ENCODE results near the gene TRIM5.
"Not testable (repeated sequence)": the region's sequence is repeated elsewhere in the genome, so short reads cannot be mapped to it uniquely, and the experiment has no call there.

The TRIM5 gene

GRCh38 chr11:5684646-5685362, at the start of gene TRIM5:
TRIM5 (minus strand) TSS chr11:5685074; CDS start chr11:5680177, 4,897 bp downstream.
- in situ Hi-C loops (cut with MboI; ENCODE audit: low sequenced_read_pairs) = no loop called here

- in situ Hi-C loops (cut with MboI; ENCODE audit: low sequenced_read_pairs) = no loop called here
Measured at GRCh38 chr11:5727691-5728090, 42.8 kb upstream of the TRIM5 start.

- in situ Hi-C loops (cut with MboI; ENCODE audit: low sequenced_read_pairs) = no loop called here
Measured at GRCh38 chr11:5726351-5726750, 41.5 kb upstream of the TRIM5 start.

- in situ Hi-C loops (cut with MboI; ENCODE audit: low sequenced_read_pairs) = no loop called here
Measured at GRCh38 chr11:5722622-5723021, 37.7 kb upstream of the TRIM5 start.

- in situ Hi-C loops (cut with MboI; ENCODE audit: low sequenced_read_pairs) = no loop called here
Measured at GRCh38 chr11:5719703-5720495, 35.0 kb upstream of the TRIM5 start.

GRCh38 chr11:5716518-5716917, 31.6 kb upstream of the TRIM5 start:
- in situ Hi-C loops (cut with MboI; ENCODE audit: low sequenced_read_pairs) = not testable (repeated sequence)

GRCh38 chr11:5713695-5714094, 28.8 kb upstream of the TRIM5 start:
- in situ Hi-C loops (cut with MboI; ENCODE audit: low sequenced_read_pairs) = no loop called here

GRCh38 chr11:5712507-5712906, 27.6 kb upstream of the TRIM5 start:
- in situ Hi-C loops (cut with MboI; ENCODE audit: low sequenced_read_pairs) = no loop called here

- in situ Hi-C loops (cut with MboI; ENCODE audit: low sequenced_read_pairs) = no loop called here
Measured at GRCh38 chr11:5705688-5706087, 20.8 kb upstream of the TRIM5 start.

- in situ Hi-C loops (cut with MboI; ENCODE audit: low sequenced_read_pairs) = no loop called here
Measured at GRCh38 chr11:5703741-5704536, 19.1 kb upstream of the TRIM5 start.

- in situ Hi-C loops (cut with MboI; ENCODE audit: low sequenced_read_pairs) = no loop called here
Measured at GRCh38 chr11:5701055-5701577, 16.2 kb upstream of the TRIM5 start.

GRCh38 chr11:5700421-5701054, 15.7 kb upstream of the TRIM5 start:
- in situ Hi-C loops (cut with MboI; ENCODE audit: low sequenced_read_pairs) = no loop called here

GRCh38 chr11:5698281-5698680, 13.4 kb upstream of the TRIM5 start:
- in situ Hi-C loops (cut with MboI; ENCODE audit: low sequenced_read_pairs) = no loop called here

GRCh38 chr11:5696210-5696609, 11.3 kb upstream of the TRIM5 start:
- in situ Hi-C loops (cut with MboI; ENCODE audit: low sequenced_read_pairs) = no loop called here

GRCh38 chr11:5695580-5695979, 10.7 kb upstream of the TRIM5 start:
- in situ Hi-C loops (cut with MboI; ENCODE audit: low sequenced_read_pairs) = no loop called here

GRCh38 chr11:5694642-5695041, 9.8 kb upstream of the TRIM5 start:
- in situ Hi-C loops (cut with MboI; ENCODE audit: low sequenced_read_pairs) = no loop called here

GRCh38 chr11:5691964-5692361, 7.1 kb upstream of the TRIM5 start:
- in situ Hi-C loops (cut with MboI; ENCODE audit: low sequenced_read_pairs) = no loop called here

- in situ Hi-C loops (cut with MboI; ENCODE audit: low sequenced_read_pairs) = not testable (repeated sequence)
Measured at GRCh38 chr11:5691238-5691963, 6.5 kb upstream of the TRIM5 start.

GRCh38 chr11:5690736-5691135, 5.9 kb upstream of the TRIM5 start:
- in situ Hi-C loops (cut with MboI; ENCODE audit: low sequenced_read_pairs) = no loop called here

GRCh38 chr11:5690216-5690615, 5.3 kb upstream of the TRIM5 start:
- in situ Hi-C loops (cut with MboI; ENCODE audit: low sequenced_read_pairs) = no loop called here
